ENCODE data around the gene TTLL3.
"Not testable (repeated sequence)": the region's sequence is repeated elsewhere in the genome, so short reads cannot be mapped to it uniquely, and the experiment has no call there.

Gene TTLL3

GRCh38 chr3:9838856-9839255 lies 28.8 kb downstream of the TTLL3 start:
- DNase-seq (ENCODE audit: low spot score): no peak
- Histone ChIP-seq H3K27ac (no peak overlapping the region), H3K4me3 (no peak overlapping the region)
- TF ChIP-seq, protein P1, sequence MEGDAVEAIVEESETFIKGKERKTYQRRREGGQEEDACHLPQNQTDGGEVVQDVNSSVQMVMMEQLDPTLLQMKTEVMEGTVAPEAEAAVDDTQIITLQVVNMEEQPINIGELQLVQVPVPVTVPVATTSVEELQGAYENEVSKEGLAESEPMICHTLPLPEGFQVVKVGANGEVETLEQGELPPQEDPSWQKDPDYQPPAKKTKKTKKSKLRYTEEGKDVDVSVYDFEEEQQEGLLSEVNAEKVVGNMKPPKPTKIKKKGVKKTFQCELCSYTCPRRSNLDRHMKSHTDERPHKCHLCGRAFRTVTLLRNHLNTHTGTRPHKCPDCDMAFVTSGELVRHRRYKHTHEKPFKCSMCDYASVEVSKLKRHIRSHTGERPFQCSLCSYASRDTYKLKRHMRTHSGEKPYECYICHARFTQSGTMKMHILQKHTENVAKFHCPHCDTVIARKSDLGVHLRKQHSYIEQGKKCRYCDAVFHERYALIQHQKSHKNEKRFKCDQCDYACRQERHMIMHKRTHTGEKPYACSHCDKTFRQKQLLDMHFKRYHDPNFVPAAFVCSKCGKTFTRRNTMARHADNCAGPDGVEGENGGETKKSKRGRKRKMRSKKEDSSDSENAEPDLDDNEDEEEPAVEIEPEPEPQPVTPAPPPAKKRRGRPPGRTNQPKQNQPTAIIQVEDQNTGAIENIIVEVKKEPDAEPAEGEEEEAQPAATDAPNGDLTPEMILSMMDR (IDR thresholded peaks at IDR 0.05): no peak

GRCh38 chr3:9841015-9841414 lies 31.0 kb downstream of the TTLL3 start:
- no peak for DNase-seq (ENCODE audit: low spot score)
- TF ChIP-seq, protein P1 (IDR thresholded peaks at IDR 0.05): no peak
- Histone ChIP-seq H3K4me3 (no peak overlapping the region), H3K27ac (no peak overlapping the region)

GRCh38 chr3:9843715-9844438 lies 33.8 kb downstream of the TTLL3 start, which contains the start of gene RPUSD3:
Gene RPUSD3, minus strand, starts transcription at chr3:9844008. Its CDS starts 18 bp downstream, at chr3:9843990.
- H3K4me3 ChIP-seq: peak within 1 kb of the TSS; percentile 77
- peak; percentile 97 for DNase-seq (ENCODE audit: low spot score)
- TF ChIP-seq, protein P1 (IDR thresholded peaks at IDR 0.05): no peak
- peak within 1 kb of the TSS; percentile 70 to 92 for H3K27ac ChIP-seq

- TF ChIP-seq, protein P1 (IDR thresholded peaks at IDR 0.05): no peak
- DNase-seq (ENCODE audit: low spot score): no peak
- no peak overlapping the region for H3K4me3 ChIP-seq
- H3K27ac ChIP-seq: no peak overlapping the region
These were observed 36.2 kb downstream of the TTLL3 start for GRCh38 chr3:9846231-9846630.

- Histone ChIP-seq H3K27ac (no peak overlapping the region), H3K4me3 (no peak overlapping the region)
- DNase-seq (ENCODE audit: low spot score): no peak
- TF ChIP-seq, protein P1 (IDR thresholded peaks at IDR 0.05): no peak
These were observed 36.9 kb downstream of the TTLL3 start for GRCh38 chr3:9846931-9847488.

DNA sequence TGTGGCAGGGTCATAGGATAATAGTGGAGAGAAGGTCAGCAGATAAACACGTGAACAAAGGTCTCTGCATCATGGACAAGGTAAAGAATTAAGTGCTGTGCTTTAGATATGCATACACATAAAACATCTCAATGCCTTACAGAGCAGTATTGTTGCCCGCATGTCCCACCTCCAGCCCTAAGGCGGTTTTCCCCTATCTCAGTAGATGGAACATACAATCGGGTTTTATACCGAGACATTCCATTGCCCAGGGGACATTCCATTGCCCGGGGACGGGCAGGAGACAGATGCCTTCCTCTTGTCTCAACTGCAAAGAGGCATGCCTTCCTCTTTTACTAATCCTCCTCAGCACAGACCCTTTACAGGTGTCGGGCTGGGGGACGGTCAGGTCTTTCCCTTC lies 37.8 kb downstream of the TTLL3 start:
- not testable (repeated sequence) for DNase-seq (ENCODE audit: low spot score); H3K27ac ChIP-seq; H3K4me3 ChIP-seq

- not testable (repeated sequence) for H3K27ac ChIP-seq; DNase-seq (ENCODE audit: low spot score); H3K4me3 ChIP-seq
These were observed 38.8 kb downstream of the TTLL3 start for GRCh38 chr3:9848860-9849259.

GRCh38 chr3:9851383-9851782 lies 41.3 kb downstream of the TTLL3 start:
- not testable (repeated sequence) for DNase-seq (ENCODE audit: low spot score); H3K4me3 ChIP-seq; H3K27ac ChIP-seq

DNA sequence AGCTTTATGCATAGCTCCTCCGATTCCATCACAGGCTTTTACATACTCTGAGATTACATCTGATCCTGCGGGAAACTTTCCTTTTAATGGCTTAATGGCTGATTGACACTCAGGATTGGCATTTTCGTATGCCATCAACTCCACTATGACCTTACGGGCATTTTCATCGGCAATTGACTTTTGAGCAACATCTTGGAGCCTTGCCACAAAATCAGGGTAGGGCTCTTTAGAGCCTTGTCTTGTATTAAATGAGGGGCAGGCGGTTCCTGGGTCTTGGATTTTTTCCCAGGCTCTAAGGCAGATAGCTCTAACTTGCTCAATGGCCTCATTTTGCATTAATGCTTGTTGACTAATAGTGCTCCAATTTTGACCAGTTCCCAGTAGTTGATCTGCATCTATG lies 41.9 kb downstream of the TTLL3 start:
- DNase-seq (ENCODE audit: low spot score); H3K4me3 ChIP-seq; H3K27ac ChIP-seq: not testable (repeated sequence)

Data from coronary artery (tissue), 2 donors.